Naive thymus-derived CD4-positive, alpha-beta T cell (primary cell): Measurements from ENCODE around the gene ALKBH4. TPM values are rescaled to one million over a fixed set of nuclear protein-coding genes. Genes with fewer than 3 reads are reported as not detected.

ENCODE experiments used
- ATAC-seq: fragments of 150-1000 bp; cut with Tn5 transposase; 2 replicates; pipeline ENCODE4 v1.10.0; 2021; ENCODE audit warnings: mild to moderate bottlenecking, moderate library complexity
- CTCF ChIA-PET: fragments of 350-600 bp; sonication (Branson Sonifier 250); formaldehyde crosslinking; loops from one replicate; lab custom pipeline; 2021; ENCODE audit warnings: antibody characterized with exemption; lab: Charles Lee
- POLR2A ChIA-PET: fragments of 350-600 bp; sonication (Branson Sonifier 250); formaldehyde crosslinking; loops from one replicate; lab custom pipeline; 2021; ENCODE audit warnings: antibody characterized with exemption, inconsistent platforms; lab: Charles Lee
- DNase-seq, 9 donors: peaks; one replicate each; pipeline versions ENCODE4 v3.0.0 to v3.0.0-alpha.2; 2020 to 2022; ENCODE audit warnings: mixed read lengths in 1 of 9
- H3K27ac ChIP-seq: one replicate; pipeline ENCODE4 v1.7.0; 2013; ENCODE audit warnings: mild to moderate bottlenecking, low read depth, low read length, moderate library complexity
- H3K27me3 ChIP-seq, 2 donors: one replicate each; pipeline ENCODE4 v1.7.0; 2013; ENCODE audit warnings: low read length in 2 of 2, mild to moderate bottlenecking in 2 of 2, moderate library complexity in 2 of 2; ENCODE audit not compliant: control insufficient read depth in 2 of 2, insufficient read depth in 2 of 2
- H3K36me3 ChIP-seq, 3 experiments: 1 replicate in 2 of 3; 2 replicates in 1 of 3; pipeline ENCODE4 v1.7.0; 2013; ENCODE audit warnings: low read length in 3 of 3, mild to moderate bottlenecking in 3 of 3, moderate library complexity in 1 of 3; ENCODE audit not compliant: insufficient read depth in 3 of 3, control insufficient read depth in 2 of 3
- H3K4me1 ChIP-seq, 2 donors: one replicate each; pipeline ENCODE4 v1.7.0; 2013; ENCODE audit warnings: low read length in 2 of 2, mild to moderate bottlenecking in 2 of 2, moderate library complexity in 1 of 2; ENCODE audit not compliant: control insufficient read depth in 2 of 2, insufficient read depth in 2 of 2
- H3K4me3 ChIP-seq: 2 replicates; pipeline ENCODE4 v1.7.0; 2013; ENCODE audit warnings: mild to moderate bottlenecking, low read length
- H3K9me3 ChIP-seq, 3 experiments: 1 replicate in 2 of 3; 2 replicates in 1 of 3; pipeline ENCODE4 v1.7.0; 2013; ENCODE audit warnings: low read length in 3 of 3; ENCODE audit not compliant: control insufficient read depth in 2 of 3
- H3K27ac Mint-ChIP-seq, 9 donors: one replicate each; pipeline ENCODE4 v1.8.0; 2020 to 2022; ENCODE audit warnings: mixed read lengths in 9 of 9, mild to moderate bottlenecking in 8 of 9, moderate library complexity in 5 of 9, inconsistent platforms in 2 of 9
- H3K27me3 Mint-ChIP-seq, 5 donors: one replicate each; pipeline ENCODE4 v1.8.0; 2021 to 2022; ENCODE audit warnings: mixed read lengths in 5 of 5, mild to moderate bottlenecking in 1 of 5
- H3K36me3 Mint-ChIP-seq, 5 donors: one replicate each; pipeline ENCODE4 v1.8.0; 2020 to 2022; ENCODE audit warnings: mixed read lengths in 5 of 5, mild to moderate bottlenecking in 3 of 5, inconsistent platforms in 1 of 5
- H3K4me1 Mint-ChIP-seq, 7 donors: one replicate each; pipeline ENCODE4 v1.8.0; 2020 to 2022; ENCODE audit warnings: mixed read lengths in 7 of 7, mild to moderate bottlenecking in 3 of 7, inconsistent platforms in 1 of 7
- H3K4me3 Mint-ChIP-seq, 10 donors: one replicate each; pipeline ENCODE4 v1.8.0; 2020 to 2022; ENCODE audit warnings: mild to moderate bottlenecking in 10 of 10, mixed read lengths in 10 of 10, moderate library complexity in 6 of 10, inconsistent platforms in 2 of 10
- H3K9me3 Mint-ChIP-seq, 11 donors: one replicate each; pipeline ENCODE4 v1.8.0; 2020 to 2022; ENCODE audit warnings: mixed read lengths in 11 of 11, mild to moderate bottlenecking in 4 of 11, inconsistent platforms in 1 of 11, moderate library complexity in 1 of 11
- intact Hi-C, 2 donors: fragments of 100-400 bp; cut with micrococcal nuclease; formaldehyde crosslinking; loops; one replicate each; pipeline ENCODE4 v1.15.1; 2023
- polyA plus RNA-seq, 2 donors: library from polyadenylated mRNA; unstranded; fragments of 300-500 nt; fragmentation: Illumina TruSeq; gene quantifications; one replicate each; pipeline ENCODE4 v1.2.3, GENCODE V29; 2021
- total RNA-seq, 6 experiments: library from RNA in 5 of 6; stranded (reverse) in 5 of 6; gene quantifications; 1 replicate in 5 of 6; 2 replicates in 1 of 6; pipeline ENCODE4 v1.2.3 and lab custom pipeline; 2021 to 2026

ALKBH4 gene
- total and polyA plus RNA-seq, 7 experiments from 2014 or later = 4.0 to 24.7 (median 11.7) TPM

DNA sequence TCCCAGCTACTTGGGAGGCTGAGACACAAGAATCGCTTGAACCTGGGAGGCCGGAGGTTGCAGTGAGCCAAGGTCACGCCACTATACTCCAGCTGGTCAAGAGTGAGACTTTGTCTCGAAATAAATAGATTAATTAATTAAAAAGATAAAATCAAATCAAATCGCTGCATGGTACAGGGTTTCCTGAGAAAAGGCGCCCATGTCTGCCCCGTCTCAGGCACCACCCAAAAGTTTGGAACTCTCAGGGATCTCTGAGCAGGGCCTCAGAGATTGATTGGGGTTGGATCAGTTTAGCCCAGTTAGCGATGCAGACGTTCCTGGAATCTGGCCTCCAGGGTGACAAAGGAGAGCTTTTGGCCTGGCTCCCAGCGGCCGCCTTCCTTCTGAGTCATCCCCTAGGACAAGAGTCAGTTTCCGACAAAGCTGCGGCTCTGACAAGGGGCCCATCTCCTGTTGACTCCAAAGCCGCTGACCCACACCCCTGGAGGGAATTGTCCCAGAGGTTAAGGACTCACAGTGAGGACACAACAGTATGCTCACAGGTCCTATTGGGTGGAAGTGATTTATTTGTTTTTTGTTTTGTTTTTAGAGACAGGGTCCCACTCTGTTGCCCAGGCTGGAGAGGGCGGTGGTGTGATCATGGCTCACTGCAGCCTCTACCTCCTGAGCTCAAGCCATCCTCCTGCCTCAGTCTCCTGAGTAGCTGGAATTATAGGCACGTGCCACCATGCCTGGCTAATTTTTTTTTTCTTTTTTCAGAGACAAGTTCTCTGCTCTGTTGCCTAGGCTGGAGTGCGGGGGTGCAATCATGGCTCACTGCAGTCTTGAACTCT is 24.5 kb downstream of the ALKBH4 start:
- Mint-ChIP-seq H3K36me3 (peaks cover 0 to 20% (median 0%) of the 10 kb centered on the region in 5 donors), H3K27ac (peak overlapping the region in 1 of 9 donors; percentile 20), H3K4me1 (peaks cover 4 to 19% (median 8%) of the 10 kb centered on the region in 7 donors), H3K9me3 (no peaks in the 10 kb centered on the region), H3K27me3 (no peaks in the 10 kb centered on the region), H3K4me3 (no peak overlapping the region)
- H3K4me1 ChIP-seq = no peaks in the 10 kb centered on the region
- ChIA-PET CTCF (interaction anchor here (0.6 kb wide), 1 partner anchor 8 kb away, joined by 5 read pairs; no protein-coding TSS in a partner anchor), POLR2A (interaction anchor here (0.6 to 20.5 kb wide), 4 partner anchors 9 to 44 kb away, joined by 3 to 510 read pairs (median 5); partner anchors contain the start of gene PRKRIP1)
- peaks cover 0 to 24% (median 4%) of the 10 kb centered on the region in 3 experiments for H3K36me3 ChIP-seq
- no peak overlapping the region for H3K4me3 ChIP-seq
- H3K27me3 ChIP-seq = no peaks in the 10 kb centered on the region
- intact Hi-C loops = no loop called here
- H3K27ac ChIP-seq = no peak overlapping the region
- no peak for ATAC-seq
- DNase-seq = no peak
- H3K9me3 ChIP-seq = no peaks in the 10 kb centered on the region

DNA sequence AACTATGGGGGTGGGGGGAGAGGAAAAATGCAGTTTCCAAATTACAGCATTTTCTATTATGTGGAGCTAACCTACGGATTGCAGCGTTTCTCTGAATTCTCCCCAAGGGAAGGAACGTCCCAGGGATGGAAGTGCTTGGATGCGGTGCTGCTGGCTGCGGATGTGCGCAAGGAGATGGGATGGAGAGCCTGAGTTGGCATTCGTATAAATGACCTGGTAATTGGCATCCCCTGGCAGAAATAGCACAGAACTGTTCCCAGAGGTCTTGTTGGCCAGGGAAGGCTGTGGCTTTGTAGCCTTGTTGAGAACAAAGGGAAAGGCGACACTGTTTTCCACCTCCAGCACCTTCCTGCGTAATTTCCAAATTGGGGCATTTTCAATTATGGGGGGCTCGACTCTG is 28.5 kb downstream of the ALKBH4 start:
- H3K27ac Mint-ChIP-seq = peak overlapping the region in 5 of 9 donors; percentile 47 to 94 (median 73)
- intact Hi-C loops = no loop called here
- Histone ChIP-seq H3K4me1 (peaks cover 25 to 30% of the 10 kb centered on the region in 2 donors), H3K27ac (no peak overlapping the region), H3K9me3 (no peaks in the 10 kb centered on the region), H3K4me3 (no peak overlapping the region), H3K27me3 (no peaks in the 10 kb centered on the region), H3K36me3 (peaks cover 0 to 22% (median 4%) of the 10 kb centered on the region in 3 experiments)
- POLR2A ChIA-PET = interaction anchor here (0.8 to 20.5 kb wide), 2 partner anchors 9 to 21 kb away, joined by 3 to 510 read pairs; no protein-coding TSS in a partner anchor
- DNase-seq (no peak), ATAC-seq (no peak)
- H3K36me3 Mint-ChIP-seq = peaks cover 0 to 14% (median 0%) of the 10 kb centered on the region in 5 donors
- no peaks in the 10 kb centered on the region for H3K27me3 Mint-ChIP-seq
- H3K4me1 Mint-ChIP-seq = peaks cover 22 to 38% (median 29%) of the 10 kb centered on the region in 7 donors
- H3K9me3 Mint-ChIP-seq = peaks cover 0 to 2% (median 0%) of the 10 kb centered on the region in 11 donors
- CTCF ChIA-PET = interaction anchor here (0.7 kb wide), 1 partner anchor 23 kb away, joined by 3 read pairs; no protein-coding TSS in a partner anchor
- peak overlapping the region in 5 of 10 donors; percentile 49 to 89 (median 56) for H3K4me3 Mint-ChIP-seq

DNA sequence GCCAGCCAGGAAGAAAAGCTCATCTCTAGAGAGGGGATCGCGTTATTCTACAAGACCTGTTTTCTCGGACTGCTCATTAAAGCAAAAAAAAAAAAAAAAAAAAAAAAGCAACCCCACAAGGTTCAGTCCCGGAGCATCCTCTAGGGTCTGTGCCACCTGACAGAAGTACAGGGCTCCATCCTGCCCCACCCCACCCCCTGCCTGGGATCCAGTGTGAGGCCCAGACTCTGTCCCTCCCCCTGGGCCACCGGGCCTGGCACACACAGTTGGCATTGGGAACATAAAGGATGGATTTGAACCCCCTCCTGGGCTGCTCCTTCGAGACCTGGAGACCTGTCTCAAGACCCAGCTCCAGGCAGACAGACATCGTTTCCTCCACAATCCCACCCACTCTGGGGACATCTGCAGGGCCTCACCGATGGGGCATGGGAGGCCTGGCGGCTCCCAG is 30.6 kb downstream of the ALKBH4 start:
- DNase-seq (peak in 2 of 9 donors; percentile 27 to 30), ATAC-seq (no peak)
- H3K9me3 ChIP-seq = no peaks in the 10 kb centered on the region
- Mint-ChIP-seq H3K9me3 (peaks cover 0 to 2% (median 0%) of the 10 kb centered on the region in 11 donors), H3K27ac (peak overlapping the region; percentile 82 to 97 (median 94)), H3K36me3 (peaks cover 0 to 22% (median 0%) of the 10 kb centered on the region in 5 donors), H3K27me3 (no peaks in the 10 kb centered on the region), H3K4me1 (peaks cover 36 to 58% (median 47%) of the 10 kb centered on the region in 7 donors), H3K4me3 (peak overlapping the region; percentile 73 to 91 (median 86))
- no peaks in the 10 kb centered on the region for H3K27me3 ChIP-seq
- H3K36me3 ChIP-seq = peaks cover 0 to 10% (median 4%) of the 10 kb centered on the region in 3 experiments
- ChIA-PET CTCF (interaction anchor here (1.1 to 2.2 kb wide), 4 partner anchors 18 to 28 kb away, joined by 3 to 10 read pairs (median 8); no protein-coding TSS in a partner anchor), POLR2A (interaction anchor here (0.8 to 20.5 kb wide), 4 partner anchors 18 to 31 kb away, joined by 3 to 510 read pairs (median 5); partner anchors contain the start of gene ALKBH4)
- peak overlapping the region; percentile 96 for H3K27ac ChIP-seq
- intact Hi-C loops = loop anchor here (1.0 to 2.0 kb wide), 3 partner anchors 8 to 31 kb away; partner anchors contain the start of genes ALKBH4 (in 1 of the 2) and LRWD1 (in 1 of the 2)
- H3K4me1 ChIP-seq = peaks cover 34 to 51% of the 10 kb centered on the region in 2 donors
- peak overlapping the region; percentile 59 for H3K4me3 ChIP-seq

DNA sequence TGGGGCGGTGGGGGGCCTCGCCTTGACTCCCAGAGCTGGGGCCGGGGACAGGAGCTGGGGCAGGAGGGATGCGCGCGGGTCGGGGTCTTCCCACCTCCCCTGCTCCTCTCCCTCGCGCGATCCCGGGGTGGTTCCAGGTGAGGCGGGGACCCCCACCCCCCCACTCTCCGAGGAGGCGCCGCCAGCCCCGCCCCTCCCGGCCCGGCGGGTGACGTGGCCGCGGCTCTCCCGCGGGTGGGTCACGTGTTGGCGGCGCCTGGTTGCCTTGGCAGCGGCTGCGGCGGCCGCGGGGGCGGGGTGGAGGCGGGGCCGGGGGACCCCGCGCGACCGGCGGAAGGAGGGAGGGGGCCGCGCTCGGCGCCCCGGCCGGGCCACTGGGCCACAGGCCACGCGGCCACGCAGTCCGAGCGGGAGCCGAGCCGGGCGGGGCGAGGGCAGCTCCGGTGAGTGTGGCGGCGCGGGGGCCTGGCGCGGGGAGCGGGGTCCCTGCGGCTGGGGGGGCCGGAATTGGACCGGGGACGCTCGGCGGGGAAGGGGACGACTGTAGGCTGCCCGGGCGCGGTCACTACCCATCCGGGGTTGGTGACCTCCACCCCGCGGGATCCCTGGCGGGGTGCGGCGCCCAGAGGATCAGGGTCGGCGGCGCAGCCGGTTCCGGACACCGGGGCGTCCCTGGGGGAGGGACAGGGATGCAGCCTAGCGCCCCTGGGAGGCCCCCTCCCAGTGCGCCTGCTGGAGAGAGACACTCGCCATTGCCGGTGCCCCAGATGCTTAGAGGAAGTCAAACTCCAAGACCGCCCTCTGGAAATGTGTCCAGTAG is 31.2 kb downstream of the ALKBH4 start, which contains the start of gene ORAI2:
TSS of gene ORAI2 (plus strand) at position 357 of the 820 bp plus-strand sequence. CDS start 5,382 bp downstream, outside the sequence.
- Mint-ChIP-seq H3K9me3 (peaks cover 0 to 2% (median 0%) of the 10 kb centered on the region in 11 donors), H3K4me1 (peaks cover 38 to 62% (median 49%) of the 10 kb centered on the region in 7 donors), H3K27ac (peak within 1 kb of the TSS; percentile 97 to 100 (median 99)), H3K36me3 (peaks cover 0 to 22% (median 0%) of the 10 kb centered on the region in 5 donors), H3K4me3 (peak within 1 kb of the TSS; percentile 76 to 91 (median 88)), H3K27me3 (no peaks in the 10 kb centered on the region)
- POLR2A ChIA-PET = interaction anchor here (1.0 to 20.5 kb wide), 5 partner anchors 18 to 33 kb away, joined by 4 to 510 read pairs (median 8); partner anchors contain the start of genes ALKBH4 and LRWD1
- peak within 1 kb of the TSS; percentile 59 for H3K4me3 ChIP-seq
- peaks cover 34 to 55% of the 10 kb centered on the region in 2 donors for H3K4me1 ChIP-seq
- no peaks in the 10 kb centered on the region for H3K9me3 ChIP-seq
- CTCF ChIA-PET = interaction anchor here (0.6 to 4.6 kb wide), 6 partner anchors 18 to 36 kb away, joined by 3 to 20 read pairs (median 8); no protein-coding TSS in a partner anchor
- ATAC-seq = peak; percentile 86
- DNase-seq = peak; percentile 72 to 94 (median 81)
- intact Hi-C loops = loop anchor here (1.0 to 2.0 kb wide), 4 partner anchors 7 to 37 kb away; partner anchors contain the start of genes ALKBH4 (in 2 of the 2), LRWD1 (in 2 of the 2) and PRKRIP1 (in 1 of the 2)
- H3K27ac ChIP-seq = peak within 1 kb of the TSS; percentile 96
- H3K36me3 ChIP-seq = peaks cover 0 to 4% (median 0%) of the 10 kb centered on the region in 3 experiments
- no peaks in the 10 kb centered on the region for H3K27me3 ChIP-seq

DNA sequence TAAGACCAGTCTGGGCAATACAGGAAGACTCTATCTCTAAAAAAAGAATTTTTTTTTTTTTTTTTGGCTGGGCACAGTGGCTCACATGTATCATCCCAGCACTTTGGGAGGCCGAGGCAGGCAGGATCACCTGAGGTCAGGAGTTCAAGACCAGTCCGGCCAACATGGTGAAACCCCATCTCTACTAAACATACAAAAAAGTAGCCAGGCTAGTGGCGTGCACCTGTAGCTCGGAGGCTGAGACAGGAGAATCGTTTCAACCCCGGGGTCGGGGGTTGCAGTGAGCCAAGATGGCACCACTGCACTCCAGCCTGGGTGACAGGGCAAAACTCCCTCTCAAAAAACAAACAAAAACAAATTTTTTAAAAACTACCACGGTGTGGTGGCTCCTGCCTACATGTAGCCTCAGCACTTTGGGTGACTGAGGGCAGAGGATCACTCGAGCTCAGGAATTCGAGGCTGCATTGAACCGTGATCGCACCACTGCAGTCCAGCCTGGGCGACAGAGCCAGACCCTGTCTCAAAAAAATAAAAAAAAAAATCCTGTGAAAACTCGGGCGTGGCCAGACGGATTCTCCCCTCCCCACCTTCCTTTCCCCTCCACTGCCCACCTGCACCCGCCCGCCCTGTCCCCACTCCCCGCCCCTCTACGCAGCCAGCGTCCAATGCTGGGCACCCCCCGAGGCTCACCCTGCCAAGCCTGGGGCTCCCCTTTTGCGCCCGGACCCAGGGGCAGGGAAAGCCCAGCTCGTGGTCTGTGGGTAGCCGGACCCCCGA is 32.0 kb downstream of the ALKBH4 start:
- CTCF ChIA-PET = interaction anchor here (0.6 to 4.6 kb wide), 7 partner anchors 8 to 35 kb away, joined by 3 to 20 read pairs (median 4); no protein-coding TSS in a partner anchor
- no peaks in the 10 kb centered on the region for H3K27me3 Mint-ChIP-seq
- H3K27me3 ChIP-seq = no peaks in the 10 kb centered on the region
- peak overlapping the region; percentile 97 to 100 (median 99) for H3K27ac Mint-ChIP-seq
- peak overlapping the region; percentile 45 for H3K4me3 ChIP-seq
- peak in 2 of 9 donors; percentile 17 to 34 for DNase-seq
- POLR2A ChIA-PET = interaction anchor here (1.2 to 20.5 kb wide), 4 partner anchors 17 to 37 kb away, joined by 5 to 510 read pairs (median 8); partner anchors contain the start of genes ALKBH4 and LRWD1
- H3K27ac ChIP-seq = peak overlapping the region; percentile 96
- H3K4me1 ChIP-seq = peaks cover 41 to 63% of the 10 kb centered on the region in 2 donors
- no peaks in the 10 kb centered on the region for H3K9me3 ChIP-seq
- peaks cover 38 to 69% (median 54%) of the 10 kb centered on the region in 7 donors for H3K4me1 Mint-ChIP-seq
- H3K9me3 Mint-ChIP-seq = peaks cover 0 to 2% (median 0%) of the 10 kb centered on the region in 11 donors
- peaks cover 0 to 4% (median 0%) of the 10 kb centered on the region in 3 experiments for H3K36me3 ChIP-seq
- ATAC-seq = peak; percentile 28
- peak overlapping the region; percentile 76 to 91 (median 86) for H3K4me3 Mint-ChIP-seq
- intact Hi-C loops = loop anchor here in 1 of 2 donors (1.0 to 2.0 kb wide), 4 partner anchors 20 to 36 kb away; partner anchors contain the start of genes ALKBH4, LRWD1 and PRKRIP1
- H3K36me3 Mint-ChIP-seq = peaks cover 0 to 22% (median 0%) of the 10 kb centered on the region in 5 donors
